IMR-90 (cell line): Measurements from ENCODE around the gene ZNF761. TPM values are rescaled to one million over a fixed set of nuclear protein-coding genes. Genes with fewer than 3 reads are reported as not detected.
"Not testable (repeated sequence)": the region's sequence is repeated elsewhere in the genome, so short reads cannot be mapped to it uniquely, and the experiment has no call there.

Experiments used
- ATAC-seq: fragments of 200-7000 bp; cut with Tn5 transposase; 2 replicates; pipeline ENCODE4 v1.9.1; 2020; ENCODE audit warnings: low read depth, mild to moderate bottlenecking, moderate library complexity
- BruUV-seq: library from RNA; stranded (reverse); fragments of 400-500 nt; replicated peaks from 2 replicates; lab custom pipeline; 2021; lab: Mats Ljungman, UMichigan
- CTCF ChIA-PET: fragments of 300-600 bp; formaldehyde crosslinking; extraction: SDS; loops from one replicate; lab custom pipeline; 2021; ENCODE audit warnings: antibody characterized with exemption; lab: Yijun Ruan, JAX
- POLR2A ChIA-PET: fragments of 300-600 bp; sonication (Branson Sonifier 250); formaldehyde crosslinking; loops from one replicate; lab custom pipeline; 2022; ENCODE audit warnings: antibody characterized with exemption; ENCODE audit not compliant: unreplicated experiment; lab: Charles Lee
- DNase-seq: peaks from one replicate; pipeline ENCODE4 v3.0.0; 2013
- H2AFZ ChIP-seq: replicated peaks from 2 replicates; pipeline ENCODE3; 2013; ENCODE audit warnings: low read length, mild to moderate bottlenecking; ENCODE audit not compliant: poor library complexity
- H2AK5ac ChIP-seq: 2 replicates; pipeline ENCODE4 v1.6.1; 2013; ENCODE audit warnings: low read depth, low read length, inconsistent platforms
- H2AK9ac ChIP-seq: replicated peaks from 2 replicates; pipeline ENCODE3; 2013; ENCODE audit warnings: mild to moderate bottlenecking, low read depth, low read length, moderate library complexity; ENCODE audit not compliant: poor library complexity
- H2BK120ac ChIP-seq: 2 replicates; pipeline ENCODE4 v1.6.1; 2013; ENCODE audit warnings: low read depth, low read length, inconsistent platforms
- H2BK15ac ChIP-seq: 3 replicates; pipeline ENCODE4 v1.6.1; 2013; ENCODE audit warnings: low read depth, low read length, inconsistent platforms
- H2BK20ac ChIP-seq: 2 replicates; pipeline ENCODE4 v1.6.1; 2013; ENCODE audit warnings: low read depth, mild to moderate bottlenecking, inconsistent platforms, low read length, moderate library complexity
- H2BK5ac ChIP-seq: 2 replicates; pipeline ENCODE4 v1.6.1; 2013; ENCODE audit warnings: mild to moderate bottlenecking, low read depth, low read length, inconsistent platforms; ENCODE audit not compliant: poor library complexity, severe bottlenecking
- H3K14ac ChIP-seq: replicated peaks from 2 replicates; pipeline ENCODE4 v1.6.1; 2013; ENCODE audit warnings: low read depth, low read length, inconsistent platforms
- H3K18ac ChIP-seq: 2 replicates; pipeline ENCODE4 v1.6.1; 2013; ENCODE audit warnings: low read depth, low read length, control low read depth
- H3K23ac ChIP-seq: 2 replicates; pipeline ENCODE4 v1.6.1; 2013; ENCODE audit warnings: low read depth, low read length, inconsistent platforms
- H3K27ac ChIP-seq: 2 replicates; pipeline ENCODE4 v1.5.1; 2013; ENCODE audit warnings: mild to moderate bottlenecking, control low read depth, low read length; ENCODE audit not compliant: insufficient read depth
- H3K27me3 ChIP-seq: 2 replicates; pipeline ENCODE4 v1.6.1; 2013; ENCODE audit warnings: low read length; ENCODE audit not compliant: control insufficient read depth, insufficient read depth
- H3K36me3 ChIP-seq: 2 replicates; pipeline ENCODE4 v1.6.1; 2013; ENCODE audit warnings: low read length, mixed read lengths; ENCODE audit not compliant: control insufficient read depth, insufficient read depth
- H3K4ac ChIP-seq: 2 replicates; pipeline ENCODE4 v1.6.1; 2013; ENCODE audit warnings: low read depth, low read length, inconsistent platforms
- H3K4me1 ChIP-seq: 2 replicates; pipeline ENCODE4 v1.6.1; 2013; ENCODE audit warnings: low read length, mixed read lengths; ENCODE audit not compliant: control insufficient read depth, insufficient read depth
- H3K4me2 ChIP-seq: 2 replicates; pipeline ENCODE4 v1.6.1; 2013; ENCODE audit warnings: low read depth, mild to moderate bottlenecking, control low read depth, low read length, moderate library complexity
- H3K4me3 ChIP-seq: 2 replicates; pipeline ENCODE4 v1.5.1; 2013; ENCODE audit warnings: low read depth, mild to moderate bottlenecking, control low read depth, low read length, moderate library complexity; ENCODE audit not compliant: insufficient read depth
- H3K56ac ChIP-seq: 2 replicates; pipeline ENCODE4 v1.6.1; 2013; ENCODE audit warnings: low read length, inconsistent platforms; ENCODE audit not compliant: insufficient read depth; ENCODE audit errors: extremely low read depth
- H3K79me1 ChIP-seq, 2 experiments: 2 replicates each; pipeline ENCODE4 v1.6.1; 2013; ENCODE audit warnings: low read length in 2 of 2, inconsistent platforms in 1 of 2, low read depth in 1 of 2
- H3K9ac ChIP-seq: 2 replicates; pipeline ENCODE4 v1.6.1; 2013; ENCODE audit warnings: low read depth, low read length, control low read depth
- H3K9me1 ChIP-seq: 2 replicates; pipeline ENCODE4 v1.6.1; 2013; ENCODE audit warnings: low read length, inconsistent platforms; ENCODE audit not compliant: insufficient read depth
- H3K9me3 ChIP-seq: 2 replicates; pipeline ENCODE4 v1.6.1; 2013; ENCODE audit warnings: low read length; ENCODE audit not compliant: control insufficient read depth, insufficient read depth
- H4K20me1 ChIP-seq: 2 replicates; pipeline ENCODE4 v1.6.1; 2013; ENCODE audit warnings: low read length, inconsistent platforms; ENCODE audit not compliant: insufficient read depth
- H4K5ac ChIP-seq: 2 replicates; pipeline ENCODE4 v1.6.1; 2013; ENCODE audit warnings: mild to moderate bottlenecking, low read depth, low read length, control low read depth
- H4K8ac ChIP-seq, 2 experiments: 2 replicates each; pipeline ENCODE4 v1.6.1; 2013; ENCODE audit warnings: low read depth in 2 of 2, low read length in 2 of 2, control low read depth in 1 of 2, inconsistent platforms in 1 of 2
- H4K91ac ChIP-seq: 2 replicates; pipeline ENCODE4 v1.6.1; 2013; ENCODE audit warnings: low read depth, low read length, inconsistent platforms; ENCODE audit not compliant: insufficient read depth
- WGBS, 2 experiments: methylation state at CpG; one replicate each; pipeline versions ENCODE4 v1.1.5 to v1.1.7; 2013; ENCODE audit warnings: missing lambda C conversion rate in 2 of 2; ENCODE audit not compliant: insufficient read length in 1 of 2; ENCODE audit errors: extremely low coverage in 2 of 2; 5-methylcytosine and 5-hydroxymethylcytosine counted together
- dilution Hi-C: fragments of 300-500 bp; cut with HindIII; formaldehyde crosslinking; loops from one replicate; pipeline ENCODE4 v1.14.3; 2018; ENCODE audit warnings: low sequenced_read_pairs; ENCODE audit not compliant: unreplicated experiment
- in situ Hi-C: fragments of 300-500 bp; cut with MboI; formaldehyde crosslinking; loops from 3 replicates; pipeline ENCODE4 v1.14.3; 2019; ENCODE audit warnings: low sequenced_read_pairs, inconsistent platforms, mixed read lengths
- intact Hi-C: fragments of 100-400 bp; cut with micrococcal nuclease; formaldehyde crosslinking; loops from 2 replicates; pipeline ENCODE4 v1.10.0; 2022
- polyA plus RNA-seq, 3 experiments: library from polyadenylated mRNA; depleted of rRNA; stranded (reverse); fragments of >200 nt; gene quantifications; 2 replicates each; pipeline ENCODE4 v1.2.3, GENCODE V29; 2012; ENCODE audit warnings: low replicate concordance in 1 of 3
- total RNA-seq: library from RNA; depleted of rRNA; stranded (reverse); fragments of >200 nt; gene quantifications from 2 replicates; pipeline ENCODE4 v1.2.3, GENCODE V29; 2012

ZNF761 gene
- total and polyA plus RNA-seq, 2 of the 4 experiments (the other 2 are of a cell fraction) = 7.9 to 21.9 TPM

- H3K4me3 ChIP-seq, H2AK9ac ChIP-seq, H3K4ac ChIP-seq, DNase-seq, H3K4me1 ChIP-seq, H3K56ac ChIP-seq, H3K18ac ChIP-seq, H4K5ac ChIP-seq, H3K27ac ChIP-seq, H3K79me1 ChIP-seq, H3K23ac ChIP-seq, H2BK120ac ChIP-seq, H3K9me1 ChIP-seq, POLR2A ChIA-PET, H2BK5ac ChIP-seq, ATAC-seq, H4K91ac ChIP-seq, H2BK20ac ChIP-seq, H4K8ac ChIP-seq, BruUV-seq, H2AFZ ChIP-seq, CTCF ChIA-PET, in situ Hi-C loops, dilution Hi-C loops, H3K4me2 ChIP-seq, H3K9ac ChIP-seq, H2AK5ac ChIP-seq, H3K14ac ChIP-seq, H3K27me3 ChIP-seq, H4K20me1 ChIP-seq, H3K9me3 ChIP-seq, H2BK15ac ChIP-seq: not testable (repeated sequence)
- no CpG with 5 or more reads among the region's 1 CpG for WGBS, 2 experiments
- intact Hi-C loops = loop anchor here (10.0 kb wide), 1 partner anchor 203 kb away; the partner anchor contains the start of gene ZNF665
- H3K36me3 ChIP-seq = peaks cover 32% of the 10 kb centered on the region
Measured at GRCh38 chr19:53397918-53398317, 33.9 kb upstream of the ZNF761 start.
